Activated naive CD4-positive, alpha-beta T cell treated with anti-CD3 and anti-CD28 coated beads, Interleukin-2, amount 50 U/mL, for 72 hours (primary cell): ENCODE results near the gene TMC2. TPM values are rescaled to one million over a fixed set of nuclear protein-coding genes. Genes with fewer than 3 reads are reported as not detected.

ENCODE experiments used
- total RNA-seq, 2 donors: library from RNA; stranded (reverse); gene quantifications; one replicate each; pipeline ENCODE4 v1.2.3, GENCODE V29; 2022

TMC2 gene
- total RNA-seq, 2 donors from 2014 or later: not detected

Other genes with a start within 250 kb of the TMC2 start
- under 1 TPM in 1 of 2 donors, not detected in 1; 0.16 TPM for gene TGM3, start 240.6 kb upstream of the TMC2 start, total RNA-seq
- not detected for gene TGM6, start 155.7 kb upstream of the TMC2 start, total RNA-seq
- gene SNRPB, start 65.8 kb upstream of the TMC2 start, total RNA-seq: 100 to 1,000 TPM; 384 to 461 TPM
- gene ZNF343, start 27.7 kb upstream of the TMC2 start, total RNA-seq: 10 to 100 TPM in 1 of 2 donors, 1 to 10 TPM in 1; 7.7 to 13.7 TPM
- gene NOP56, start 116.1 kb downstream of the TMC2 start, total RNA-seq: 100 to 1,000 TPM; 324 to 443 TPM
- 100 to 1,000 TPM; 129 to 150 TPM for gene IDH3B, start 127.6 kb downstream of the TMC2 start, total RNA-seq
- 1 to 10 TPM; 4.0 to 8.3 TPM for gene EBF4, start 156.2 kb downstream of the TMC2 start, total RNA-seq